ENCODE data around the gene XRN1. TPM values are rescaled to one million over a fixed set of nuclear protein-coding genes. Genes with fewer than 3 reads are reported as not detected.

The XRN1 gene
- total and polyA plus RNA-seq, 2 of the 8 experiments (the other 6 are each of a cell fraction or from before 2014, with no cell fraction given), result 1.9 to 17.2 TPM

DNA sequence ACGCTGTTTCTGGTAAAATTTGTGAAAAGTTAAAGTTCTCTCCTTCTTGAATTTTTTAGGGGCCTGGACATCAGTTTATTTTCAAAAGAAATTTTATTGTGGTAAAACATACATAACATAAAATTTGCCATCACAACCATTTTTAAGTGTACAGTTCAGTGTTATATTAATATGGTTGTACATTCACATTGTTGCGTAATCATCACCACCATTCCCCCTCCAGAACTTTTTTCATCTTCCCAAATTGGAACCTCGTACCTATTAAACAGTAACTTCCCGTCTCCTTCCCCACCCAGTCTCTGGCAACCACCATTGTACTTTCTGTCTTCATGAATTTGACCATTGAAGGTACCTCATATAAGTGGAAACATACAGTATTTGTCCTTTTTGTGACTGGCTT lies 23.0 kb upstream of the XRN1 start:
- Histone ChIP-seq H2BK15ac (ENCODE audit: low read length) (no peak overlapping the region), H3K4me3 (ENCODE audit: extremely low read depth in 1 of 4, insufficient read depth in 2 of 4, low read depth in 3 of 4, low read length in 4 of 4) (no peak overlapping the region)

More for the DNA sequence above, 23.0 kb upstream of the XRN1 start:
- H3K27me3 ChIP-seq (replicated peaks in 1 of 4; ENCODE audit: control insufficient read depth in 3 of 4, extremely low read depth in 1 of 4, insufficient read depth in 3 of 4, low read length in 3 of 4), result no peaks in the 10 kb centered on the region
- no peak overlapping the region for H3K27ac ChIP-seq (ENCODE audit: low read depth, low read length)
- H3K9ac ChIP-seq (replicated peaks in 1 of 4; ENCODE audit: extremely low read depth in 1 of 4, low read depth in 3 of 4, low read length in 3 of 4), result no peak overlapping the region
- no peak overlapping the region for H2AFZ ChIP-seq (ENCODE audit: low read length)
- DNase-seq (ENCODE audit: low read depth in 1 of 2, low spot score in 2 of 2), result no peak
- 94% methylated on average over 4 of the region's 4 CpGs; no CpG with 5 or more reads in 1 of the 2 experiments for WGBS, 2 experiments (ENCODE audit: extremely low coverage in 1 of 2, insufficient coverage in 1 of 2, insufficient read length in 1 of 2, insufficient replicate concordance in 2 of 2, low coverage in 1 of 2, low lambda C conversion rate in 2 of 2, missing lambda C conversion rate in 1 of 2)
- no peak overlapping the region for H3K4ac ChIP-seq (replicated peaks; ENCODE audit: insufficient read length, low read depth, low read length)
- no peaks in the 10 kb centered on the region for H3K79me2 ChIP-seq (ENCODE audit: control insufficient read depth in 1 of 2, insufficient read depth in 2 of 2, low read length in 2 of 2)
- H4K5ac ChIP-seq (ENCODE audit: insufficient read length, low read depth, low read length), result no peak overlapping the region
- H4K20me1 ChIP-seq (replicated peaks in 1 of 2; ENCODE audit: control insufficient read depth in 1 of 2, insufficient read depth in 2 of 2, low read length in 2 of 2), result no peaks in the 10 kb centered on the region
- H2BK120ac ChIP-seq (replicated peaks; ENCODE audit: low read depth, low read length), result no peak overlapping the region
- no peaks in the 10 kb centered on the region; a peak in 1 of 8 replicates for H3K36me3 ChIP-seq (ENCODE audit: control insufficient read depth in 2 of 4, insufficient read depth in 4 of 4, low read length in 3 of 4)
- H4K91ac ChIP-seq (replicated peaks; ENCODE audit: insufficient read length, low read length), result no peak overlapping the region
- H2BK20ac ChIP-seq (ENCODE audit: low read length), result no peak overlapping the region
- no peak overlapping the region for H3K23ac ChIP-seq (ENCODE audit: insufficient read length)
- no peaks in the 10 kb centered on the region for H3K4me1 ChIP-seq (replicated peaks in 1 of 4; ENCODE audit: control insufficient read depth in 3 of 4, insufficient read depth in 4 of 4, low read length in 3 of 4)
- H3K56ac ChIP-seq (replicated peaks; ENCODE audit: insufficient read length, low read depth, low read length), result no peak overlapping the region
- no peaks in the 10 kb centered on the region for H3K9me3 ChIP-seq (ENCODE audit: insufficient read depth in 2 of 2, low read depth in 1 of 2, low read length in 1 of 2)
- no peak overlapping the region for H3K4me2 ChIP-seq (ENCODE audit: insufficient read depth in 1 of 2, low read depth in 2 of 2, low read length in 2 of 2)
- H4K8ac ChIP-seq (ENCODE audit: extremely low read depth, insufficient read depth, low read length), result no peak overlapping the region
- no peak overlapping the region for H2BK12ac ChIP-seq (ENCODE audit: low read depth, low read length)
- CTCF ChIA-PET (ENCODE audit: partially characterized antibody), result no interaction called here
- POLR2A ChIA-PET (ENCODE audit: partially characterized antibody), result no interaction called here
- H3K14ac ChIP-seq (ENCODE audit: insufficient read length), result no peak overlapping the region
- TF ChIP-seq CEBPB (IDR thresholded peaks at IDR 0.05; ENCODE audit: low read depth, low read length) (peak; percentile 81; the same call in 1 of the 2 replicates), HDAC6 (IDR thresholded peaks at IDR 0.05; ENCODE audit: low read depth, low read length) (no peak)
- H3K18ac ChIP-seq (ENCODE audit: extremely low read depth, low read length), result no peak overlapping the region
- no peak for FAIRE-seq
- no peaks in the 10 kb centered on the region for H3K79me1 ChIP-seq (ENCODE audit: low read depth, low read length)
- no peak overlapping the region for H2BK5ac ChIP-seq (ENCODE audit: low read depth, low read length)
- no peak overlapping the region for H2AK5ac ChIP-seq (ENCODE audit: low read depth, low read length)
- H3K23me2 ChIP-seq (ENCODE audit: low read depth, low read length), result no peaks in the 10 kb centered on the region
